Aorta (tissue), 5 donors: ENCODE measurements around the gene ZBTB47. TPM values are rescaled to one million over a fixed set of nuclear protein-coding genes. Genes with fewer than 3 reads are reported as not detected.
A peak's percentile ranks its signal among the peaks of the same experiment; 100 is the strongest.

Source experiments
- ATAC-seq: fragments of 200-7000 bp; cut with Tn5 transposase; one replicate; pipeline ENCODE4 v1.9.1; 2022; ENCODE audit warnings: moderate library complexity; ENCODE audit not compliant: low FRiP score
- DNase-seq, 2 donors: peaks; one replicate each; pipeline ENCODE4 v3.0.0-alpha.2; 2020
- H3K27ac ChIP-seq, 2 donors: one replicate each; pipeline ENCODE4 v1.5.1; 2013; ENCODE audit warnings: low read length in 2 of 2, mild to moderate bottlenecking in 2 of 2, moderate library complexity in 2 of 2, control low read depth in 1 of 2, inconsistent platforms in 1 of 2, low read depth in 1 of 2
- H3K27me3 ChIP-seq, 2 donors: one replicate each; pipeline ENCODE4 v1.6.1; 2013; ENCODE audit warnings: control low read depth in 1 of 2, low read length in 1 of 2, mild to moderate bottlenecking in 1 of 2, moderate library complexity in 1 of 2; ENCODE audit not compliant: insufficient read depth in 2 of 2, control insufficient read depth in 1 of 2
- H3K36me3 ChIP-seq, 2 donors: one replicate each; pipeline ENCODE4 v1.6.1; 2013; ENCODE audit warnings: control low read depth in 1 of 2, low read length in 1 of 2, mild to moderate bottlenecking in 1 of 2; ENCODE audit not compliant: insufficient read depth in 2 of 2, control insufficient read depth in 1 of 2
- H3K4me1 ChIP-seq, 2 donors: one replicate each; pipeline ENCODE4 v1.6.1; 2013; ENCODE audit warnings: low read length in 2 of 2, control low read depth in 1 of 2, mild to moderate bottlenecking in 1 of 2, moderate library complexity in 1 of 2; ENCODE audit not compliant: insufficient read depth in 2 of 2, control insufficient read depth in 1 of 2
- H3K4me3 ChIP-seq, 2 donors: one replicate each; pipeline ENCODE4 v1.5.1; 2013; ENCODE audit warnings: low read length in 2 of 2, control low read depth in 1 of 2, mild to moderate bottlenecking in 1 of 2
- H3K9me3 ChIP-seq: one replicate; pipeline ENCODE4 v1.6.1; 2013; ENCODE audit warnings: mild to moderate bottlenecking, low read length; ENCODE audit not compliant: control insufficient read depth
- WGBS, 2 donors: extraction: QIAGEN DNeasy Blood & Tissue Kit; methylation state at CpG; one replicate each; pipeline ENCODE4 v1.1.7; 2013; 5-methylcytosine and 5-hydroxymethylcytosine counted together
- intact Hi-C, 2 donors: fragments of 100-400 bp; cut with DNase I; formaldehyde crosslinking; loops; one replicate each; pipeline versions ENCODE4 v1.14.2 to v1.15.0; 2022
- polyA plus RNA-seq, 2 donors: library from polyadenylated mRNA; stranded (reverse); fragments of 200-250 nt; gene quantifications; one replicate each; pipeline ENCODE4 v1.2.3, GENCODE V29; 2013
- total RNA-seq, 2 donors: library from RNA; stranded (reverse); fragmentation: NEBNext Ultra II Directional; extraction: Animal tissue kit (Norgen Biotek cat#: 25700); gene quantifications; one replicate each; pipeline ENCODE4 v1.2.1, GENCODE V29; 2021
- donor health status: healthy with polysubstance abuse.
- donor health status: Bipolar disorder and iron deficiency.
- donor health status: DM: no; HTN: no; CAD: no.
- donor health status: DM: no; HTN: no; CAD: no.
- donor health status: DM: yes; HTN: yes; CAD: no.

ZBTB47 gene
- total and polyA plus RNA-seq, 4 donors = 42.3 to 82.0 (median 74.8) TPM

- no peaks in the 10 kb centered on the region for H3K9me3 ChIP-seq
- no peaks in the 10 kb centered on the region for H3K36me3 ChIP-seq
- 90 to 93% methylated on average over 10 of the region's 10 CpGs for WGBS, 2 donors
- intact Hi-C loops = no loop called here
- DNase-seq = peak in 1 of 2 donors; percentile 59
- H3K27ac ChIP-seq = no peak overlapping the region
- no peak for ATAC-seq
- H3K4me1 ChIP-seq = no peaks in the 10 kb centered on the region
- H3K27me3 ChIP-seq = no peaks in the 10 kb centered on the region
- H3K4me3 ChIP-seq = no peak overlapping the region
Observed at GRCh38 chr3:42708611-42709151, 55.2 kb downstream of the ZBTB47 start.

DNA sequence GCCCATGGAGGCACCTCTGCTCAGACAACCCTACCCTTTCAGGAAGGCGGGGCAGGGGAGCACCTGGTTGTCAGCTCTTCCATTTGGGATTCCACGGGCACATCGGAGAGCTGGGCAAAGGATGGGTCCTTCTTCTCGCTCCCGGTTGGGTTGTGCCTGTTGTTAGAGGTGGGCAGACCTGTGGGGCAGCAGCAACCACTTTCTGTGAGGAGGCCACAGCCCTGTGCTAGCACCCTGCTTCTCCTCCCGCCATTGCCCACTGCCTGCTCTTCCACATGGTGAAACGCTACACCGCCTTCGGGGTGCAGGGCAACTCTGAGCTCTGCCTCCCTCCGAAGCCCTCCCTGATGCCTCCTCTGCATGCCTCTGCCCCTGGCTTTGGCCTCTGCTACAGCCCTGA, 56.1 kb downstream of the ZBTB47 start:
- DNase-seq = peak in 1 of 2 donors; percentile 62
- H3K36me3 ChIP-seq = no peaks in the 10 kb centered on the region
- 95 to 96% methylated on average over 10 of the region's 10 CpGs for WGBS, 2 donors

GRCh38 chr3:42710323-42711021, 57.0 kb downstream of the ZBTB47 start:
- no peaks in the 10 kb centered on the region for H3K36me3 ChIP-seq
- no peaks in the 10 kb centered on the region for H3K9me3 ChIP-seq
- intact Hi-C loops = no loop called here
- ATAC-seq = no peak
- H3K4me3 ChIP-seq = no peak overlapping the region
- no peaks in the 10 kb centered on the region for H3K4me1 ChIP-seq
- no peak overlapping the region for H3K27ac ChIP-seq
- H3K27me3 ChIP-seq = no peaks in the 10 kb centered on the region
- DNase-seq = no peak
- 88 to 90% methylated on average over 7 of the region's 7 CpGs for WGBS, 2 donors

More for the DNA sequence above, 56.1 kb downstream of the ZBTB47 start:
- Histone ChIP-seq H3K4me3 (no peak overlapping the region), H3K27me3 (no peaks in the 10 kb centered on the region), H3K27ac (no peak overlapping the region), H3K9me3 (no peaks in the 10 kb centered on the region), H3K4me1 (no peaks in the 10 kb centered on the region)
- intact Hi-C loops = no loop called here
- ATAC-seq = no peak

- Histone ChIP-seq H3K36me3 (no peaks in the 10 kb centered on the region), H3K4me1 (no peaks in the 10 kb centered on the region), H3K9me3 (no peaks in the 10 kb centered on the region), H3K27ac (no peak overlapping the region), H3K4me3 (no peak overlapping the region), H3K27me3 (no peaks in the 10 kb centered on the region)
- ATAC-seq (no peak), DNase-seq (peak in 1 of 2 donors; percentile 53)
- 60 to 70% methylated on average over 6 of the region's 6 CpGs for WGBS, 2 donors
- intact Hi-C loops = no loop called here
Observed at GRCh38 chr3:42711491-42712343, 58.2 kb downstream of the ZBTB47 start.

DNA sequence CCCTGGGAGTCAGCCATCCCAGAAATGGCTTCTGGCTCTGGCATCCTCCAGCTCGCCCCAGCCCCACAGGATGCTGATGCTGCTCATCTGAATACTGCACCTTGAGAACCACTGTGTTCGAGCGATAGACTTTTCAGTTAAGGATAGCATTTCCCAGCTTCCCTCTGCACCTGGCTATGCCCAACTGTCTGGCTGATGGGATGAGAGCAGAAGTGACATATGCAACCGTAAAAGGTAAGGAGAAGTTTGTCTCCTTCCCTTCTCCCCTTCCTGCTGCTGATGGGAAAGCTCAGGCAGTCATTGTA, 58.8 kb downstream of the ZBTB47 start:
- ATAC-seq (no peak), DNase-seq (peak in 1 of 2 donors; percentile 51)
- H3K4me3 ChIP-seq = no peak overlapping the region
- no peaks in the 10 kb centered on the region for H3K9me3 ChIP-seq
- H3K27me3 ChIP-seq = no peaks in the 10 kb centered on the region
- no peaks in the 10 kb centered on the region for H3K4me1 ChIP-seq
- H3K36me3 ChIP-seq = no peaks in the 10 kb centered on the region
- 95 to 97% methylated on average over 4 of the region's 4 CpGs for WGBS, 2 donors
- intact Hi-C loops = no loop called here
- H3K27ac ChIP-seq = no peak overlapping the region

GRCh38 chr3:42712688-42713372, 59.3 kb downstream of the ZBTB47 start:
- H3K4me1 ChIP-seq = no peaks in the 10 kb centered on the region
- intact Hi-C loops = no loop called here
- no peak for ATAC-seq
- no peak overlapping the region for H3K4me3 ChIP-seq
- 81 to 84% methylated on average over 5 of the region's 5 CpGs for WGBS, 2 donors
- H3K9me3 ChIP-seq = no peaks in the 10 kb centered on the region
- DNase-seq = no peak
- H3K27ac ChIP-seq = no peak overlapping the region
- no peaks in the 10 kb centered on the region for H3K27me3 ChIP-seq
- H3K36me3 ChIP-seq = no peaks in the 10 kb centered on the region

DNA sequence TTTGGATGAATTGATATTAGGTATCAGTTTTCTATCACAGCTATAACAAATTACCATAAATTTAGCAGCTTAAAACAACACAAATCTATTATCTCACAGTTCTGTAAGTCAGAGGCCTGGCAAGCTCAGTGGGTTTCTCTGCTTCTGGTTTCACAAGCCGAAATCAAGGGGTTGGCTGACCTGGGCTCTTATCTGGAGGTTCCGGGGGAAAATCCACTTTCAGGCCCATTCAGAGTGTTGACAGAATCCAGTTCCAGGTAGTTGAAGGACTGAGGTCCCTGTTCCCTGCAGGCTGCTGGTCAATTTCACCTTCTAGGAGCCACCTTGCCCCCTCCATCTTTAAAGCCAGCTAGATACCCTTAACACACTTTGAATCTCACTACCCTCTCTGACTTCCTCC, 60.2 kb downstream of the ZBTB47 start:
- ATAC-seq = no peak
- Histone ChIP-seq H3K36me3 (no peaks in the 10 kb centered on the region), H3K4me1 (no peaks in the 10 kb centered on the region), H3K27ac (no peak overlapping the region), H3K4me3 (no peak overlapping the region), H3K27me3 (no peaks in the 10 kb centered on the region), H3K9me3 (no peaks in the 10 kb centered on the region)
- no peak for DNase-seq
- 93% methylated on average over 2 of the region's 2 CpGs for WGBS, 2 donors
- intact Hi-C loops = no loop called here

DNA sequence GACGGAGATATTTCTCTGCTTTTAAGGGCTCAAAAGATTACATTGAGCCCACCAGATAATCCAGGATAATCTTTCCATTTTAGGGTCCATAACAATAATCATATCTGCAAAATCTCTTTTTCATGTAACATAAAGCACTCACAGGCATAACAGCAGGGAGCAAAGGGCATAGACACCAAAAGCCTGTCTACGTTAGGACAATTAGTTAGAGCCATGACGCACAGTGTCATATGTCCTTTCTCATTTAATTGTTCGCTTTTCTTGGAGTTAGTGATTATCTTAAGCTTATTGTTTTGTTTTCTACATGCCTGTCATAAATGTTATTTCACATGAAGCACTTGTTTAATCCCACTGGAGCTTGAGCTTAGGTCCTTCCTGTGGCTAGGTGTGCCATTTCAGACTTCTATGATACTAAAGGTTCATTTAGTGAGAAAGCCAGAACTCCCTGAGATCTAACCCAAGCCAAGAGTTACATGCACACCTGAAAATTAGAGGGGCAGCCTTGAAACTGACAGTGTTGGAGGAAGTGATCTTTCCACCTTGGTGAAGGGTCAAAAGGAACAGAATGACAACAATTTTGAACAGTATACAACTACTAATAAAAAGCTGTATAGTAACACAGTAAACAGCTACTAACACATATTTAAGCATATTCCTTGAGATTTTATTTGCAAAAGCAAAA, 60.8 kb downstream of the ZBTB47 start:
- intact Hi-C loops = no loop called here
- Histone ChIP-seq H3K36me3 (no peaks in the 10 kb centered on the region), H3K9me3 (no peaks in the 10 kb centered on the region), H3K27ac (no peak overlapping the region), H3K27me3 (no peaks in the 10 kb centered on the region), H3K4me1 (no peaks in the 10 kb centered on the region), H3K4me3 (no peak overlapping the region)
- 88% methylated on average over 4 of the region's 4 CpGs for WGBS, 2 donors
- ATAC-seq (no peak), DNase-seq (no peak)
